Mesodermal cell (in vitro differentiated cells): ENCODE results near the gene COL4A2.

Experiments used
- H3K27ac ChIP-seq: 2 replicates; pipeline ENCODE4 v1.7.0; 2013; ENCODE audit warnings: mild to moderate bottlenecking, low read depth, low read length, moderate library complexity; ENCODE audit not compliant: severe bottlenecking
- H3K36me3 ChIP-seq: 2 replicates; pipeline ENCODE4 v1.7.1; 2013; ENCODE audit warnings: mild to moderate bottlenecking, low read length, moderate library complexity; ENCODE audit not compliant: control insufficient read depth, insufficient read depth
- H3K4me1 ChIP-seq: one replicate; pipeline ENCODE4 v1.7.1; 2013; ENCODE audit warnings: mild to moderate bottlenecking, low read length; ENCODE audit not compliant: insufficient read depth, control insufficient read depth, poor library complexity, severe bottlenecking
- H3K4me3 ChIP-seq: 2 replicates; pipeline ENCODE4 v1.7.0; 2013; ENCODE audit warnings: low read length, control low read depth, mild to moderate bottlenecking; ENCODE audit not compliant: insufficient read depth, poor library complexity, severe bottlenecking; ENCODE audit errors: extremely low read depth
- H3K9me3 ChIP-seq: 2 replicates; pipeline ENCODE4 v1.7.1; 2013; ENCODE audit warnings: mild to moderate bottlenecking, low read length, moderate library complexity; ENCODE audit not compliant: control insufficient read depth
- WGBS, 2 experiments: methylation state at CpG; one replicate each; pipeline ENCODE4 v1.1.5; 2013; ENCODE audit warnings: missing lambda C conversion rate in 2 of 2; ENCODE audit not compliant: insufficient coverage in 2 of 2; 5-methylcytosine and 5-hydroxymethylcytosine counted together

Gene COL4A2

DNA sequence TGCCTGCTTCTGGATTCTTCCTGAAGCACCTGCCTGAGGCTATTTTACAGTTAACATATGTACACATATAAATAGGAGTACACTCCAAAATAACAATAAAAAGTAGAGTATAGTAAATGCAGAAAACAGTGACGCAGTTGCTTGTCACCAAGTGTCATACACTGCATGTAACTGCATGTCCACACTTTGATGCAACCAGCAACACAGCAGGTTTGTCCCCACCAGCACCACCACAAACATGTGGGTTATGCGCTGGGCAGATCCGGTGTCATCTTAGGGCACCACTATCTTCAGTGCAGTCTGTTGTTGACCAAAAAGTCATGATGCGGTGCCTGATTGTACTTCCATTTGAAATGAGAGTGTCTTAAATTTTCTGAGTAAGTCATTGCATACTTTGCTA is 51.3 kb downstream of the COL4A2 start:
- peaks cover 68% of the 10 kb centered on the region for H3K36me3 ChIP-seq
- H3K9me3 ChIP-seq = no peaks in the 10 kb centered on the region
- WGBS, 2 experiments = 100% methylated on average over 1 to 4 of the region's 4 CpGs
- H3K4me3 ChIP-seq = no peak overlapping the region
- no peaks in the 10 kb centered on the region for H3K4me1 ChIP-seq
- no peak overlapping the region for H3K27ac ChIP-seq

DNA sequence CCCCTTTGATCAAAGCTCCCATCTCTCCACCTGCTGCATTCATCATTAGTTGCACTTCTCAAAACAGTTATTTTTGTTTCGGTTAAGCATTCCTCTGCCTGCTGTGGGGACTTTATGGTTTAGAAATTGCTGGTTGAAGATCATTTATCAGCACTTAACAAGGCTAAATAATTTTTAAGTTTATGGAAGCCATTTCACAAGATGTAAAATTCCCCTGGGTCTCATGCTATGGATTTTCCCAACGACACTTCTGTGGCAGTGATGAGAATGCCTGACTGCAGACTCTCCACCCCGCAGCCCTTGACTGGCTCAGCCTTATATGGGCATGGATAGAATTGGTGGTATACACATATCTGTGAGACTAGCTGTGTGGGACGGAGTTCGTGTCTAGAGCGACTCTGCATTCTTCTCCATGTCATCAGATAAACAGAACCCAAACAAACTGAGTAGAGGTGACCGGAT is 52.8 kb downstream of the COL4A2 start:
- H3K36me3 ChIP-seq = peaks cover 74% of the 10 kb centered on the region
- H3K27ac ChIP-seq = no peak overlapping the region
- no peaks in the 10 kb centered on the region for H3K9me3 ChIP-seq
- no peaks in the 10 kb centered on the region for H3K4me1 ChIP-seq
- no peak overlapping the region for H3K4me3 ChIP-seq
- 65 to 90% methylated on average over 2 of the region's 7 CpGs for WGBS, 2 experiments

- Histone ChIP-seq H3K27ac (no peak overlapping the region), H3K4me3 (no peak overlapping the region), H3K36me3 (peaks cover 82% of the 10 kb centered on the region), H3K9me3 (no peaks in the 10 kb centered on the region), H3K4me1 (peaks cover 2% of the 10 kb centered on the region)
- WGBS, 2 experiments = 90 to 95% methylated on average over 9 to 11 of the region's 11 CpGs
Observed at GRCh38 chr13:110360598-110360997, 53.5 kb downstream of the COL4A2 start.

- Histone ChIP-seq H3K4me1 (peaks cover 5% of the 10 kb centered on the region), H3K36me3 (peaks cover 84% of the 10 kb centered on the region), H3K9me3 (no peaks in the 10 kb centered on the region), H3K4me3 (no peak overlapping the region), H3K27ac (no peak overlapping the region)
- 90 to 97% methylated on average over 9 to 10 of the region's 10 CpGs for WGBS, 2 experiments
Observed at GRCh38 chr13:110361365-110361911, 54.4 kb downstream of the COL4A2 start.

DNA sequence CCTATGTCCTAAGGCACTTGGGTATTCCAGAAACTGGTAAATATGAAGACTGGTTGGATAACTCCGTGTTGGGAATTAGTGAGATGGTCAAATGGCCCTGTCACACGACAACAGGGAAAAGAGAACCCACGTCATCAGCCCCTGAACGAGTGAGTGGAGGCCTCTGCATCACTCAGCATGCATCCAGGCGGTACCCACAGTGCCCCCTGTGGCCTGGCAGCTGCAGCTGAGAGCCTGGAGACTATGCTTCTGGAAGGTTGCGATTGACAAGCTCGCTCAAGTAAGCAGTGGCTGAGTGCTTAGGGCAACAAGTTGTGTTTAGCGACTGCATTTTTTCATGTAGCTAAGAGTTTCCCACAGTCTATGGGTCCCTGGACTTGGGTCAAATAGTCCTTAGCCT is 55.9 kb downstream of the COL4A2 start:
- H3K4me1 ChIP-seq = peaks cover 20% of the 10 kb centered on the region
- H3K9me3 ChIP-seq = no peaks in the 10 kb centered on the region
- 83 to 84% methylated on average over 6 of the region's 8 CpGs for WGBS, 2 experiments
- H3K27ac ChIP-seq = no peak overlapping the region
- H3K36me3 ChIP-seq = peaks cover 79% of the 10 kb centered on the region
- H3K4me3 ChIP-seq = no peak overlapping the region

DNA sequence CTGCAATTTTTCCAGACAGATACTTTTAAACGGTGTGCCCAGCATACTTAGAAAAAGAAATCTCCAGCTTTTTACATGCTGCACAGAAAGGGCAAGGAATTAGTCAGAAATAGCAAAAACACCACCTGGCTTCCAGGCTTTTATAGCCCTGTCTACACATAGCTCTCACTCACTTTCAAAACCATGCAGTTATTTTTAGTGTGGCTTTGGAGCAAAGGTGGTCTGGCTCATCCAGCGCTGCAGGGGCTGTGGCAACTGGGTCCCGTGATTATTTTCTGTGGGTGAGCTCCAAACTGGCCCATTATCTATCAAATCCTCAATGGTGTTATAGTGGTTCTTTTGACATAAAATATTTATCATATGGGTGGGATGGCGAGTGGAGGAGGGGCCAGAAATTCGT is 57.0 kb downstream of the COL4A2 start:
- 100% methylated on average over 1 of the region's 5 CpGs for WGBS, 2 experiments
- Histone ChIP-seq H3K9me3 (no peaks in the 10 kb centered on the region), H3K4me1 (peaks cover 20% of the 10 kb centered on the region), H3K36me3 (peaks cover 75% of the 10 kb centered on the region), H3K27ac (no peak overlapping the region), H3K4me3 (no peak overlapping the region)

- Histone ChIP-seq H3K36me3 (peaks cover 66% of the 10 kb centered on the region), H3K4me1 (peaks cover 20% of the 10 kb centered on the region), H3K9me3 (no peaks in the 10 kb centered on the region), H3K27ac (no peak overlapping the region), H3K4me3 (no peak overlapping the region)
- 88 to 93% methylated on average over 2 of the region's 3 CpGs for WGBS, 2 experiments
Observed at GRCh38 chr13:110365876-110366275, 58.8 kb downstream of the COL4A2 start.

- Histone ChIP-seq H3K4me1 (peaks cover 28% of the 10 kb centered on the region), H3K27ac (no peak overlapping the region), H3K9me3 (no peaks in the 10 kb centered on the region), H3K4me3 (no peak overlapping the region), H3K36me3 (peaks cover 58% of the 10 kb centered on the region)
- WGBS, 2 experiments = 93 to 100% methylated on average over 1 to 2 of the region's 3 CpGs
Observed at GRCh38 chr13:110366733-110367132, 59.6 kb downstream of the COL4A2 start.

- 95 to 100% methylated on average over 3 to 4 of the region's 4 CpGs for WGBS, 2 experiments
- no peaks in the 10 kb centered on the region for H3K9me3 ChIP-seq
- H3K27ac ChIP-seq = no peak overlapping the region
- peaks cover 49% of the 10 kb centered on the region for H3K36me3 ChIP-seq
- peaks cover 29% of the 10 kb centered on the region for H3K4me1 ChIP-seq
- H3K4me3 ChIP-seq = no peak overlapping the region
Observed at GRCh38 chr13:110367620-110368019, 60.5 kb downstream of the COL4A2 start.

DNA sequence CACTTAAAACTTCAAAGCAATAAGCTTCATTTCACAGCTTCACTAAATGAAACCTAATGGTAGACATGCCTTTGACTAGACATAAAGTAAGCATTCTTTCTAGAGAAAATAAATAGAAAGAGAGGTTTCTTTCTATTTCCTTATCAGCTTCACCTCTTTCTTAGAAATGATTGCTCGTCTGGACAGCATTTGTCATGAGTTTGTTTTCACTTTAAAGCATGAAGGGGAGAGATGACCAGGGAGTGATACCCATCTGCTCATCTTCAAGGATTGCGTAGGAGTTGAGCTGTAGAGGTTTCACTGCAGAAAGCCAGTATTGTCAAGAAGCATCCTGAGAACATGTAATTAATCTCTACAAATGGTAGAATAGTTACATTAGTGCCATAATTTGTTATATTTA is 61.3 kb downstream of the COL4A2 start:
- Histone ChIP-seq H3K27ac (no peak overlapping the region), H3K9me3 (no peaks in the 10 kb centered on the region), H3K4me1 (peaks cover 29% of the 10 kb centered on the region), H3K4me3 (no peak overlapping the region), H3K36me3 (peaks cover 41% of the 10 kb centered on the region)
- 100% methylated on average over 1 of the region's 2 CpGs for WGBS, 2 experiments

- Histone ChIP-seq H3K27ac (no peak overlapping the region), H3K9me3 (no peaks in the 10 kb centered on the region)
- 89 to 100% methylated on average over 4 to 5 of the region's 5 CpGs for WGBS, 2 experiments
Observed at GRCh38 chr13:110369400-110369799, 62.3 kb downstream of the COL4A2 start.

More at GRCh38 chr13:110369400-110369799, 62.3 kb downstream of the COL4A2 start:
- Histone ChIP-seq H3K4me3 (no peak overlapping the region), H3K4me1 (peaks cover 29% of the 10 kb centered on the region), H3K36me3 (peaks cover 36% of the 10 kb centered on the region)
